Activated naive CD4-positive, alpha-beta T cell (primary cell): ENCODE results near the gene ZNF722.
"Not testable (repeated sequence)": the region's sequence is repeated elsewhere in the genome, so short reads cannot be mapped to it uniquely, and the experiment has no call there.

Source experiments
- DNase-seq, 4 experiments: peaks; one replicate each; lab custom pipeline; 2025; lab: John Stamatoyannopoulos, UW

ZNF722 gene

GRCh38 chr7:63998549-63998948 is at the start of gene ZNF722:
Gene ZNF722, plus strand, starts transcription at chr7:63998849. Its CDS starts 113 bp downstream, at chr7:63998962.
- DNase-seq: no peak

GRCh38 chr7:63953181-63953580 is 45.5 kb upstream of the ZNF722 start:
- DNase-seq: no peak

- no peak for DNase-seq
These were observed 30.0 kb upstream of the ZNF722 start for GRCh38 chr7:63968629-63969028.

GRCh38 chr7:64015496-64015895 is 16.8 kb downstream of the ZNF722 start:
- DNase-seq: not testable (repeated sequence)

- no peak for DNase-seq
These were observed 36.7 kb downstream of the ZNF722 start for GRCh38 chr7:64035388-64035787.

GRCh38 chr7:64037095-64037494 is 38.4 kb downstream of the ZNF722 start:
- DNase-seq: no peak

- no peak for DNase-seq
These were observed 46.8 kb downstream of the ZNF722 start, which contains the start of gene ZNF727 for GRCh38 chr7:64045301-64046040. Gene ZNF727, plus strand, starts transcription at chr7:64045434. Its CDS starts 188 bp downstream, at chr7:64045622.

GRCh38 chr7:64046041-64046389 is 47.4 kb downstream of the ZNF722 start:
- no peak for DNase-seq
